GM21529 (cell line): Measurements from ENCODE around the gene KIF17.

ENCODE experiments used
- ATAC-seq: cut with Tn5 transposase; IDR thresholded peaks from one replicate; pipeline ENCODE4 v1.9.1; 2021; ENCODE audit not compliant: unreplicated experiment

Gene KIF17

GRCh38 chr1:20711285-20712214 is 6.3 kb downstream of the KIF17 start:
- no peak for ATAC-seq

GRCh38 chr1:20710469-20711284 is 7.1 kb downstream of the KIF17 start:
- ATAC-seq: no peak

- no peak for ATAC-seq
Measured at GRCh38 chr1:20709868-20710267, 7.9 kb downstream of the KIF17 start.

GRCh38 chr1:20708891-20709290 is 8.9 kb downstream of the KIF17 start:
- ATAC-seq: no peak

GRCh38 chr1:20708057-20708456 is 9.8 kb downstream of the KIF17 start:
- ATAC-seq: no peak

GRCh38 chr1:20706841-20707240 is 11.0 kb downstream of the KIF17 start:
- ATAC-seq: no peak

GRCh38 chr1:20705203-20705755 is 12.5 kb downstream of the KIF17 start:
- no peak for ATAC-seq

- ATAC-seq: no peak
Measured at GRCh38 chr1:20704390-20705202, 13.2 kb downstream of the KIF17 start.

- ATAC-seq: no peak
Measured at GRCh38 chr1:20703124-20703756, 14.6 kb downstream of the KIF17 start.

- no peak for ATAC-seq
Measured at GRCh38 chr1:20702416-20702815, 15.4 kb downstream of the KIF17 start.

GRCh38 chr1:20701847-20702246 is 16.0 kb downstream of the KIF17 start:
- no peak for ATAC-seq

GRCh38 chr1:20701446-20701845 is 16.4 kb downstream of the KIF17 start:
- no peak for ATAC-seq

- ATAC-seq: no peak
Measured at GRCh38 chr1:20700636-20701215, 17.1 kb downstream of the KIF17 start.

GRCh38 chr1:20699558-20699957 is 18.2 kb downstream of the KIF17 start:
- no peak for ATAC-seq

GRCh38 chr1:20698195-20698910 is 19.5 kb downstream of the KIF17 start:
- no peak for ATAC-seq

GRCh38 chr1:20697563-20697962 is 20.2 kb downstream of the KIF17 start:
- ATAC-seq: no peak

- peak; percentile 76 for ATAC-seq
Measured at GRCh38 chr1:20696397-20697333, 21.1 kb downstream of the KIF17 start.

GRCh38 chr1:20695515-20695914 is 22.3 kb downstream of the KIF17 start:
- ATAC-seq: no peak
